C4-2B (cell line): ENCODE results near the gene TCF12.

Experiments used
- H3K27ac ChIP-seq: fragments of 450-650 bp; 2 replicates; pipeline ENCODE4 v1.5.1; 2017
- ZFX ChIP-seq: fragments of 450-650 bp; IDR thresholded peaks from 2 replicates; pipeline ENCODE4 v1.6.1; 2017
- TF ChIP-seq, protein P1 (sequence below): fragments of 450-650 bp; conservative IDR thresholded peaks from 2 replicates; pipeline ENCODE4 v1.5.1; 2017; ENCODE audit warnings: mild to moderate bottlenecking

Gene TCF12

DNA sequence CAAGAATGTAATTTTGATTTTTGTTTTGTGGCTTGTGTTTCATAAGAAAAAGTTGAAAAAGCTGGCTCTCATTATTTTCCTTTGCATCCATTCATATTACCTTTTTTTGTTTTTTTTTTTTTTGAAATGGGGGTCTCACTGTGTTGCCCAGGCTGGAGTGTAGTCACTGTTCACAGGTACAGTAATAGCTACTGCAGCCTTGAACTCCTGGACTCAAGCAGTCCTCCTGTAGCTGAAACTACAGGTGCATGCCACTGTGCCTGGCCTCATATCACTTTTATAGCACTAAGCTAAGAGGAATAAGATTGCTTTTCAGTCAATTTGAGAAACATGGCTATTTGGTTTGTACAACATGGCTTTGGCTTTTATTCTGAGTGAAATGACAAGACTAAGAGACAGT lies 49.8 kb downstream of the TCF12 start:
- TF ChIP-seq, protein P1, sequence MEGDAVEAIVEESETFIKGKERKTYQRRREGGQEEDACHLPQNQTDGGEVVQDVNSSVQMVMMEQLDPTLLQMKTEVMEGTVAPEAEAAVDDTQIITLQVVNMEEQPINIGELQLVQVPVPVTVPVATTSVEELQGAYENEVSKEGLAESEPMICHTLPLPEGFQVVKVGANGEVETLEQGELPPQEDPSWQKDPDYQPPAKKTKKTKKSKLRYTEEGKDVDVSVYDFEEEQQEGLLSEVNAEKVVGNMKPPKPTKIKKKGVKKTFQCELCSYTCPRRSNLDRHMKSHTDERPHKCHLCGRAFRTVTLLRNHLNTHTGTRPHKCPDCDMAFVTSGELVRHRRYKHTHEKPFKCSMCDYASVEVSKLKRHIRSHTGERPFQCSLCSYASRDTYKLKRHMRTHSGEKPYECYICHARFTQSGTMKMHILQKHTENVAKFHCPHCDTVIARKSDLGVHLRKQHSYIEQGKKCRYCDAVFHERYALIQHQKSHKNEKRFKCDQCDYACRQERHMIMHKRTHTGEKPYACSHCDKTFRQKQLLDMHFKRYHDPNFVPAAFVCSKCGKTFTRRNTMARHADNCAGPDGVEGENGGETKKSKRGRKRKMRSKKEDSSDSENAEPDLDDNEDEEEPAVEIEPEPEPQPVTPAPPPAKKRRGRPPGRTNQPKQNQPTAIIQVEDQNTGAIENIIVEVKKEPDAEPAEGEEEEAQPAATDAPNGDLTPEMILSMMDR: no peak
- TF ChIP-seq ZFX: no peak
- H3K27ac ChIP-seq: peak overlapping the region; percentile 80

DNA sequence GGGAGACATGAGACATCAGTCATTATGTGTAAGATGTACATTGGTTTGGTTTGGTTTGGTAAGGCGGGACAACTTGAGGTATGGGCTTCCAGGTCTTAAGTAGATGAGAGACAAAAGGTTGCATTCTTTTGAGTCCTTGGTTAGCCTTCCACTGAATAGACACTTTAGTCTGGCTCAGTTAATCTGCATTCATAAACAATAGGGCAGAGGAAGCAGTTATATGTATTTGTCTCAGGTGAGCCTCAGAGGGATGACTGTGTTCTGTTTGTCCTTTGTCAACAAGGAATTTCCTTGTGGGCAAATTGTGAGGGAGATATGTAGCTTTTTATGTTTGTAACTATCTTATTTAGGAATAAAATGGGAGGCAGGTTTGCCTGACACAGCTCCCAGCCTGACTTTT lies 50.4 kb downstream of the TCF12 start:
- H3K27ac ChIP-seq: peak overlapping the region; percentile 80; the same call in 1 of the 2 replicates
- TF ChIP-seq, protein P1: no peak
- TF ChIP-seq ZFX: no peak

DNA sequence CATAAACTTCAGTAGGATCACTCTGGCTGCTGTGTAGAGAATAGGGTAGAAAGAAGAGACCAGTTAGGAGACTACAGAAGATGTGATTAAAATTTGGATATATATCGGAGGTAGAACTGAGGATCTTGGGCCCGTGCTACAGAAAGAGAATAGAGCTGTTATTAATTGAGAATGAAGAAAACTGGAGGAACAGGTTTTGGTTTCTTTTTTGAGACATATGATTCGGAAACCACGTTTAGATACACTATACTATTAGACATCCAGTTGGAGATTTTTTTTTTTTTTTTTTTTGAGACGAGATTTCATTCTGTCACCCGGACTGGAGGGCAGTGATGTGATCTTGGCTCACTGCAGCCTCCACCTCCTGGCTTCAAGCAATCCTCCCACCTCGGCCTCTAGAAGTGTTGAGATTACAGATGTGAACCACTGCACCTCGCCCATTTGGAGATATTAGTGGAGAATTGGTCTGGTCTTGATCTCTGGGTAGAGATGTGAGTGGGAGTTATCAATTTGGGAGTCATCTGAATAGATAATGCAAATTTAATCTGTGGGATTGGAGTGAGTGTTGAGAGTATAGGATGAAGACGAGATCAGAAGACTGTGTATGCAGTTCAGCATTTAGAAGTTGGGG lies 50.9 kb downstream of the TCF12 start:
- peak overlapping the region; percentile 80 for H3K27ac ChIP-seq
- no peak for TF ChIP-seq ZFX
- TF ChIP-seq, protein P1: no peak

DNA sequence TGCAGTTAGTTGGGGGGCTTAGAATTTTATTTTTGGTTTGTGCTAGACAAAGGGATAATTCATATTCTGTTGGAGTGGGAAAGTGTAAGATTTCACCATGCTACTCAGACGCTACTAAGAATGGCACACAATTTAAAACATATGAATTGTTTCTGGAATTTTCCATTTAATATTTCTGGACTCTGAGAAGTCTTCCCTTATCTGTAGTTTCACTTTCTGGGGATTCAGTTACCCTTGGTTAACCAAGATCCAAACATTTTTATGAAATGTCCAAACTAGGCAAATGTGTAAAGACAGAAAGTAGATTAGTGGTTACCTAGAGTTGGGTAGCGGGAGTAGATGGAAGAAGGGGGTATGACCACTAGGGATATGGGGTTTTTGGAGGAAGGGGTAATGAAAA lies 53.1 kb downstream of the TCF12 start:
- no peak overlapping the region for H3K27ac ChIP-seq
- TF ChIP-seq ZFX: no peak
- TF ChIP-seq, protein P1: no peak

DNA sequence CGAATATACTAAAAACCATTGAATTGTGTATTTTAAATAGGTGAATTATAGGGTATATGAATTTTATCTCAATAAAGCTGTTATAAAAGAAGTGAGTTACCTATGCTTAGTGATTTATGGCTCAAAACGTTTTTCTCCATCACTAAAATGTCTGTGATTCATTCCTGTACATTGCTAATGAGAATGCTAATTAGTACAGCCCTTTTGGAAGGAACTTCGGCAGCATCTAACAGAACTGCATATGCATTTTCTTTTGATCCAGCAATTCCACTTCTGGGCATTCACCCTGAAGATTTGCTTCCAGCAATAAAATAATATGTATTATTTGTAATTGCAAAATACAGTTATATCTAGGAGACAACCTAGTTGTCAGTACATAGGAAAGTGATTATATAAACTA lies 53.6 kb downstream of the TCF12 start:
- TF ChIP-seq, protein P1: no peak
- no peak for TF ChIP-seq ZFX
- no peak overlapping the region for H3K27ac ChIP-seq

DNA sequence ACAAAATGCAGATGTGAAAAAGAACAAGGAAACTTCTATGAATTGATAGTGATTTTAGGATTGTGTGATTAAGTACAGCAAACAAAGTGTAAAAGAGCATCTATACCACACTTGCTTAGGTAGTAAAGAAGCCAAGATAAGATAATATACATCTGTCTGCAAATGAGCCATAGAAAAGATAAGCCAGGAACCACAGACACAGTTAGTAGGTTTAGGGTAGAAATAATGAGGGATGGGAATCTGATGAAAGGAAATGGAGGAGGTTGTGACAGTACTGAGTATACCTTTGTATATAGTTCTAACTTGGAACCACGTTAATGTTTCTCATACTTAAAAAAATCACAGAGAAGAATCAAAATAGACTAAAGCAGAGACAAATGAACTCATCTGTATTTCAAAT lies 54.0 kb downstream of the TCF12 start:
- no peak for TF ChIP-seq ZFX
- TF ChIP-seq, protein P1: no peak
- H3K27ac ChIP-seq: no peak overlapping the region

DNA sequence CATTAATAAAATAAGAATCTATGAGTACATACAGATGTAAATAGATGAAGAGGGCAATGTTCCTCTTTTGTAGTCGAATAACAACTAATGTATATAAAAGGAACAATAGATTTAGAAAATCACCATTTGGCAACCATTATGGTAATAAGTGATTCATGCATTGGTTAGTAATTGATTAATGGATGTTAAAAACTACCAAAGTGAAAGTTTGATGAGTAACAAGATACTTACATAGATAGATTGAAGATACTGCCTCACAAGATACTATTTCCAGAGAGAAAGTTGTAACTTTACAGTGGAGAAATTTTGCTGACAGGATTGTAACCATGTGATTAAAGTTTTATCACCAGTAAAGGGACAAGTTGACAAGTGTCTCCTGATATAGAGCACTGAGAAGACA lies 55.0 kb downstream of the TCF12 start:
- no peak for TF ChIP-seq ZFX
- TF ChIP-seq, protein P1: no peak
- no peak overlapping the region for H3K27ac ChIP-seq
